H9 (cell line): ENCODE results near the gene CARM1. TPM values are rescaled to one million over a fixed set of nuclear protein-coding genes. Genes with fewer than 3 reads are reported as not detected.
A peak's percentile ranks its signal among the peaks of the same experiment; 100 is the strongest.

Experiments used
- DNase-seq: peaks from one replicate; pipeline ENCODE4 v3.0.0-alpha.2; 2017
- H2AFZ ChIP-seq: one replicate; pipeline ENCODE4 v1.6.1; 2013; ENCODE audit warnings: mild to moderate bottlenecking, low read length, control low read depth, moderate library complexity
- H2AK5ac ChIP-seq: 2 replicates; pipeline ENCODE4 v1.6.1; 2013; ENCODE audit warnings: low read length, control low read depth, mixed read lengths; ENCODE audit not compliant: insufficient read length
- H2BK120ac ChIP-seq: one replicate; pipeline ENCODE4 v1.6.1; 2013; ENCODE audit warnings: low read depth, mild to moderate bottlenecking, low read length, control low read depth, inconsistent platforms; ENCODE audit not compliant: poor library complexity, severe bottlenecking
- H2BK12ac ChIP-seq: 2 replicates; pipeline ENCODE4 v1.6.1; 2013; ENCODE audit warnings: low read length, control low read depth, mixed read lengths, low read depth; ENCODE audit not compliant: insufficient read length
- H2BK15ac ChIP-seq: 2 replicates; pipeline ENCODE4 v1.6.1; 2013; ENCODE audit warnings: low read depth, low read length, control low read depth
- H2BK20ac ChIP-seq: one replicate; pipeline ENCODE4 v1.6.1; 2013; ENCODE audit warnings: low read depth, mild to moderate bottlenecking, low read length, control low read depth, inconsistent platforms; ENCODE audit not compliant: poor library complexity, severe bottlenecking
- H2BK5ac ChIP-seq: 2 replicates; pipeline ENCODE4 v1.6.1; 2013; ENCODE audit warnings: low read length, control low read depth, mixed read lengths; ENCODE audit not compliant: insufficient read length
- H3K14ac ChIP-seq: 2 replicates; pipeline ENCODE4 v1.6.1; 2013; ENCODE audit warnings: low read length, control low read depth; ENCODE audit not compliant: insufficient read depth
- H3K18ac ChIP-seq: 2 replicates; pipeline ENCODE4 v1.6.1; 2013; ENCODE audit warnings: low read depth, mild to moderate bottlenecking, mixed read lengths, low read length, control low read depth; ENCODE audit not compliant: insufficient read length
- H3K23ac ChIP-seq: 2 replicates; pipeline ENCODE4 v1.6.1; 2013; ENCODE audit warnings: low read length, control low read depth, mixed read lengths, low read depth; ENCODE audit not compliant: insufficient read length
- H3K23me2 ChIP-seq: 2 replicates; pipeline ENCODE4 v1.6.1; 2013; ENCODE audit warnings: low read depth, mild to moderate bottlenecking, mixed read lengths, low read length, control low read depth; ENCODE audit not compliant: insufficient read length, poor library complexity, severe bottlenecking
- H3K27ac ChIP-seq: 2 replicates; pipeline ENCODE4 v1.5.1; 2013; ENCODE audit warnings: low read length, control low read depth, mixed read lengths, low read depth; ENCODE audit not compliant: insufficient read length
- H3K27me3 ChIP-seq: 2 replicates; pipeline ENCODE4 v1.6.1; 2013; ENCODE audit warnings: low read length, control low read depth, inconsistent platforms; ENCODE audit not compliant: insufficient read depth
- H3K4ac ChIP-seq: 2 replicates; pipeline ENCODE4 v1.6.1; 2013; ENCODE audit warnings: low read depth, mild to moderate bottlenecking, control low read depth, inconsistent platforms, low read length, moderate library complexity
- H3K4me1 ChIP-seq: 2 replicates; pipeline ENCODE4 v1.6.1; 2013; ENCODE audit warnings: low read length, control low read depth, inconsistent platforms; ENCODE audit not compliant: insufficient read depth
- H3K4me2 ChIP-seq: 2 replicates; pipeline ENCODE4 v1.6.1; 2013; ENCODE audit warnings: low read length, control low read depth, mixed read lengths; ENCODE audit not compliant: insufficient read length, insufficient read depth
- H3K56ac ChIP-seq: 2 replicates; pipeline ENCODE4 v1.6.1; 2013; ENCODE audit warnings: low read depth, mild to moderate bottlenecking, mixed read lengths, low read length, control low read depth; ENCODE audit not compliant: insufficient read length
- H3K79me1 ChIP-seq: 2 replicates; pipeline ENCODE4 v1.6.1; 2013; ENCODE audit warnings: low read depth, mild to moderate bottlenecking, moderate library complexity, low read length, control low read depth, inconsistent platforms; ENCODE audit not compliant: insufficient read depth, poor library complexity, severe bottlenecking
- H3K79me2 ChIP-seq: 2 replicates; pipeline ENCODE4 v1.6.1; 2013; ENCODE audit warnings: low read length, control low read depth, inconsistent platforms; ENCODE audit not compliant: insufficient read depth
- H3K9ac ChIP-seq: 2 replicates; pipeline ENCODE4 v1.6.1; 2013; ENCODE audit warnings: low read length, control low read depth, mixed read lengths; ENCODE audit not compliant: insufficient read length; ENCODE audit errors: extremely low read depth
- H3K9me3 ChIP-seq: one replicate; pipeline ENCODE4 v1.6.1; 2013; ENCODE audit warnings: low read depth, low read length, inconsistent platforms; ENCODE audit not compliant: control insufficient read depth
- H3T11ph ChIP-seq: one replicate; pipeline ENCODE4 v1.6.1; 2013; ENCODE audit warnings: mild to moderate bottlenecking, low read length, control low read depth, inconsistent platforms
- H4K20me1 ChIP-seq: one replicate; pipeline ENCODE4 v1.6.1; 2013; ENCODE audit not compliant: control insufficient read depth, insufficient read length, insufficient read depth
- H4K5ac ChIP-seq: 2 replicates; pipeline ENCODE4 v1.6.1; 2013; ENCODE audit warnings: low read depth, mild to moderate bottlenecking, mixed read lengths, low read length, control low read depth; ENCODE audit not compliant: insufficient read length
- H4K8ac ChIP-seq: replicated peaks from 2 replicates; pipeline ENCODE4 v1.6.1; 2013; ENCODE audit warnings: low read length, control low read depth, mixed read lengths, low read depth; ENCODE audit not compliant: insufficient read length
- H4K91ac ChIP-seq: 2 replicates; pipeline ENCODE4 v1.6.1; 2013; ENCODE audit warnings: low read depth, mild to moderate bottlenecking, moderate library complexity, mixed read lengths, low read length, control low read depth; ENCODE audit not compliant: insufficient read length
- H3K27ac Mint-ChIP-seq, 3 experiments: 2 replicates in 2 of 3; 3 replicates in 1 of 3; pipeline ENCODE4 v1.8.0; 2020 to 2021; ENCODE audit warnings: mixed read lengths in 3 of 3, mild to moderate bottlenecking in 1 of 3, moderate library complexity in 1 of 3
- H3K27me3 Mint-ChIP-seq: 2 replicates; pipeline ENCODE4 v1.8.0; 2021; ENCODE audit warnings: low read depth, mild to moderate bottlenecking, moderate library complexity, mixed read lengths
- H3K36me3 Mint-ChIP-seq, 3 experiments: 2 replicates in 2 of 3; 3 replicates in 1 of 3; pipeline ENCODE4 v1.8.0; 2020 to 2021; ENCODE audit warnings: low read depth in 3 of 3, mixed read lengths in 3 of 3; ENCODE audit not compliant: insufficient read depth in 1 of 3
- H3K4me1 Mint-ChIP-seq, 2 experiments: 2 replicates each; pipeline ENCODE4 v1.8.0; 2020; ENCODE audit warnings: mixed read lengths in 2 of 2
- H3K4me3 Mint-ChIP-seq, 2 experiments: 2 replicates in 1 of 2; 3 replicates in 1 of 2; pipeline ENCODE4 v1.8.0; 2020 to 2021; ENCODE audit warnings: mild to moderate bottlenecking in 2 of 2, mixed read lengths in 2 of 2, moderate library complexity in 1 of 2
- H3K9me3 Mint-ChIP-seq, 2 experiments: 2 replicates in 1 of 2; 3 replicates in 1 of 2; pipeline ENCODE4 v1.8.0; 2020; ENCODE audit warnings: mild to moderate bottlenecking in 2 of 2, mixed read lengths in 2 of 2, moderate library complexity in 1 of 2
- CTCF ChIP-seq: fragments of 200-600 bp; sonication (generic); conservative IDR thresholded peaks from 3 replicates; pipeline ENCODE4 v1.8.0; 2021; ENCODE audit warnings: antibody characterized with exemption, mild to moderate bottlenecking
- WGBS: extraction: QIAGEN DNeasy Blood & Tissue Kit; methylation state at CpG from one replicate; pipeline ENCODE4 v1.1.7; 2013; ENCODE audit warnings: missing lambda C conversion rate, low lambda C conversion rate, mixed read lengths; ENCODE audit not compliant: insufficient read length; ENCODE audit errors: extremely low coverage; 5-methylcytosine and 5-hydroxymethylcytosine counted together
- total RNA-seq: library from RNA; stranded (reverse); gene quantifications from 2 replicates; pipeline ENCODE4 v1.2.1, GENCODE V29; 2021

Gene CARM1
- total RNA-seq, 1 experiment from 2014 or later: 111 TPM

- Histone ChIP-seq H4K20me1 (no peaks in the 10 kb centered on the region), H3K4me1 (no peaks in the 10 kb centered on the region), H2AK5ac (no peak overlapping the region), H2BK15ac (no peak overlapping the region), H3K23me2 (no peaks in the 10 kb centered on the region), H2AFZ (no peak overlapping the region), H4K91ac (no peak overlapping the region), H4K5ac (no peak overlapping the region), H4K8ac (no peak overlapping the region), H3K9me3 (no peaks in the 10 kb centered on the region), H3K4me2 (no peak overlapping the region), H3K4ac (no peak overlapping the region), H2BK120ac (no peak overlapping the region), H2BK5ac (no peak overlapping the region), H3K23ac (no peak overlapping the region), H3K79me2 (no peaks in the 10 kb centered on the region), H2BK20ac (no peak overlapping the region), H3K27ac (no peak overlapping the region), H3K18ac (no peak overlapping the region), H3K9ac (no peak overlapping the region), H3K79me1 (no peaks in the 10 kb centered on the region), H3T11ph (no peak overlapping the region), H3K27me3 (no peaks in the 10 kb centered on the region), H3K56ac (no peak overlapping the region), H3K14ac (no peak overlapping the region), H2BK12ac (no peak overlapping the region)
- WGBS: no CpG with 5 or more reads among the region's 4 CpGs
- Mint-ChIP-seq H3K27me3 (peaks cover 3% of the 10 kb centered on the region; the same call in 1 of the 2 replicates), H3K36me3 (no peaks in the 10 kb centered on the region), H3K9me3 (no peaks in the 10 kb centered on the region), H3K4me1 (peaks cover 0 to 14% of the 10 kb centered on the region in 2 experiments; a peak in 2 of 4 replicates), H3K4me3 (no peak overlapping the region), H3K27ac (no peak overlapping the region)
- TF ChIP-seq CTCF: peak; percentile 97
- no peak for DNase-seq
Measured at GRCh38 chr19:10858204-10858828, 13.0 kb upstream of the CARM1 start.
